Endothelial cell (in vitro differentiated cells): ENCODE measurements around the gene CARMIL3. TPM values are rescaled to one million over a fixed set of nuclear protein-coding genes. Genes with fewer than 3 reads are reported as not detected.
"Not testable (repeated sequence)": the region's sequence is repeated elsewhere in the genome, so short reads cannot be mapped to it uniquely, and the experiment has no call there.

Source experiments
- DNase-seq: peaks from one replicate; pipeline ENCODE4 v3.0.0; 2021; ENCODE audit warnings: low spot score
- H3K27ac Mint-ChIP-seq: one replicate; pipeline ENCODE4 v1.8.0; 2021; ENCODE audit warnings: mixed read lengths, inconsistent platforms; ENCODE audit not compliant: unreplicated experiment
- H3K27me3 Mint-ChIP-seq: one replicate; pipeline ENCODE4 v1.8.0; 2021; ENCODE audit warnings: mild to moderate bottlenecking, moderate library complexity, mixed read lengths, inconsistent platforms; ENCODE audit not compliant: unreplicated experiment
- H3K36me3 Mint-ChIP-seq: one replicate; pipeline ENCODE4 v1.8.0; 2021; ENCODE audit warnings: mild to moderate bottlenecking, low read depth, mixed read lengths, inconsistent platforms; ENCODE audit not compliant: unreplicated experiment
- H3K4me1 Mint-ChIP-seq: one replicate; pipeline ENCODE4 v1.8.0; 2021; ENCODE audit warnings: mild to moderate bottlenecking, mixed read lengths, inconsistent platforms; ENCODE audit not compliant: unreplicated experiment
- H3K4me3 Mint-ChIP-seq: one replicate; pipeline ENCODE4 v1.8.0; 2021; ENCODE audit warnings: mild to moderate bottlenecking, mixed read lengths, inconsistent platforms; ENCODE audit not compliant: unreplicated experiment
- H3K9me3 Mint-ChIP-seq: one replicate; pipeline ENCODE4 v1.8.0; 2021; ENCODE audit warnings: mixed read lengths, inconsistent platforms; ENCODE audit not compliant: unreplicated experiment
- total RNA-seq: library from RNA; stranded (reverse); fragmentation: NEBNext Ultra II Directional; extraction: Animal tissue kit (Norgen Biotek cat#: 25700); gene quantifications from one replicate; pipeline ENCODE4 v1.2.1, GENCODE V29; 2021; ENCODE audit not compliant: unreplicated experiment
- TF ChIP-seq, protein P1 (sequence below): fragments of 200-600 bp; sonication (generic); IDR thresholded peaks from one replicate; pipeline ENCODE4 v1.5.0; 2021; ENCODE audit warnings: antibody characterized with exemption; ENCODE audit not compliant: unreplicated experiment

Gene CARMIL3
- total RNA-seq, 1 donor from 2014 or later, result 1.4 TPM

GRCh38 chr14:24042746-24043145 lies 9.1 kb upstream of the CARMIL3 start:
- H3K27me3 Mint-ChIP-seq, result peaks cover 2% of the 10 kb centered on the region
- no peak for DNase-seq
- no peak overlapping the region for H3K4me3 Mint-ChIP-seq
- H3K36me3 Mint-ChIP-seq, result no peaks in the 10 kb centered on the region
- H3K4me1 Mint-ChIP-seq, result peaks cover 7% of the 10 kb centered on the region
- H3K27ac Mint-ChIP-seq, result no peak overlapping the region
- TF ChIP-seq, protein P1, sequence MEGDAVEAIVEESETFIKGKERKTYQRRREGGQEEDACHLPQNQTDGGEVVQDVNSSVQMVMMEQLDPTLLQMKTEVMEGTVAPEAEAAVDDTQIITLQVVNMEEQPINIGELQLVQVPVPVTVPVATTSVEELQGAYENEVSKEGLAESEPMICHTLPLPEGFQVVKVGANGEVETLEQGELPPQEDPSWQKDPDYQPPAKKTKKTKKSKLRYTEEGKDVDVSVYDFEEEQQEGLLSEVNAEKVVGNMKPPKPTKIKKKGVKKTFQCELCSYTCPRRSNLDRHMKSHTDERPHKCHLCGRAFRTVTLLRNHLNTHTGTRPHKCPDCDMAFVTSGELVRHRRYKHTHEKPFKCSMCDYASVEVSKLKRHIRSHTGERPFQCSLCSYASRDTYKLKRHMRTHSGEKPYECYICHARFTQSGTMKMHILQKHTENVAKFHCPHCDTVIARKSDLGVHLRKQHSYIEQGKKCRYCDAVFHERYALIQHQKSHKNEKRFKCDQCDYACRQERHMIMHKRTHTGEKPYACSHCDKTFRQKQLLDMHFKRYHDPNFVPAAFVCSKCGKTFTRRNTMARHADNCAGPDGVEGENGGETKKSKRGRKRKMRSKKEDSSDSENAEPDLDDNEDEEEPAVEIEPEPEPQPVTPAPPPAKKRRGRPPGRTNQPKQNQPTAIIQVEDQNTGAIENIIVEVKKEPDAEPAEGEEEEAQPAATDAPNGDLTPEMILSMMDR, result no peak
- no peaks in the 10 kb centered on the region for H3K9me3 Mint-ChIP-seq

DNA sequence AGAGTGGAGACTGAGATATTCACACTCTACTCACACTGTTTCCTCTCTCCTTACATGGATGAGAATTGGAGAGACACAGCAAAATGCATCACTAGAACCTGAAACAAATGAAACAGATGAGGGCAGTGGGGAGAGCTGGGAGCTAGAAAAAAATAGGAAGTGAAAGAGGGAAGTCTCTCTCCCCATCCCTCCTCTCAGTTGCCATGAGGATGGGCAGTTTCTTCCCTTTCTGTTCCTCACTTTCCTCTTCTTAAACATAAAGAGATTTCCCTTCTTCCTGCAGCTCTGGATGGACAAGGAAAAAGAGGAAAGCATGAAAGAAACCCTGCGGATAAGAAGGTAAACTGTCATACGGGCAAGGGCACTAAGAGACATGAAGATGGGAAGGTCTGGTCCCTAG lies 2.8 kb upstream of the CARMIL3 start:
- H3K4me3 Mint-ChIP-seq, H3K9me3 Mint-ChIP-seq, H3K36me3 Mint-ChIP-seq, H3K27ac Mint-ChIP-seq, DNase-seq: not testable (repeated sequence)
- Mint-ChIP-seq H3K4me1 (peaks cover 19% of the 10 kb centered on the region), H3K27me3 (peaks cover 11% of the 10 kb centered on the region)

DNA sequence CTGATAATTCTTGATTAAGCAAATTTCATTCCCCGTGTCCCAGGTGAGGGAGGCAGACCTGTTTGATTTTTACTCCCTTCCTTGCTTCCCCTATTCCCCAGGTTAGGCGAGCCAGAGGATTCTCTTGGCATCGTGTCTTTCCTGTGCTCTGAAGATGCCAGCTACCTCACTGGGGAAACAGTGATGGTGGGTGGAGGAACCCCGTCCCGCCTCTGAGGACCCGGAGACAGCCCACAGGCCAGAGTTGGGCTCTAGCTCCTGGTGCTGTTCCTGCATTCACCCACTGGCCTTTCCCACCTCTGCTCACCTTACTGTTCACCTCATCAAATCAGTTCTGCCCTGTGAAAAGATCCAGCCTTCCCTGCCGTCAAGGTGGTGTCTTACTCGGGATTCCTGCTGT lies 1.1 kb upstream of the CARMIL3 start:
- not testable (repeated sequence) for H3K27ac Mint-ChIP-seq, H3K36me3 Mint-ChIP-seq

GRCh38 chr14:24051176-24051788 lies 527 bp upstream of the CARMIL3 start:
- no peaks in the 10 kb centered on the region for H3K9me3 Mint-ChIP-seq
- peaks cover 3% of the 10 kb centered on the region for H3K36me3 Mint-ChIP-seq
- H3K4me3 Mint-ChIP-seq, result peak overlapping the region; percentile 90
- H3K27me3 Mint-ChIP-seq, result peaks cover 18% of the 10 kb centered on the region
- TF ChIP-seq, protein P1, result no peak
- H3K27ac Mint-ChIP-seq, result no peak overlapping the region
- DNase-seq, result no peak
- H3K4me1 Mint-ChIP-seq, result peaks cover 19% of the 10 kb centered on the region

More for the DNA sequence above, 1.1 kb upstream of the CARMIL3 start:
- H3K4me3 Mint-ChIP-seq, result peak overlapping the region; percentile 90
- peaks cover 19% of the 10 kb centered on the region for H3K4me1 Mint-ChIP-seq
- not testable (repeated sequence) for DNase-seq, H3K9me3 Mint-ChIP-seq
- H3K27me3 Mint-ChIP-seq, result peaks cover 18% of the 10 kb centered on the region

- Mint-ChIP-seq H3K27ac (peak overlapping the region; percentile 54), H3K4me1 (peaks cover 19% of the 10 kb centered on the region), H3K9me3 (no peaks in the 10 kb centered on the region), H3K4me3 (peak overlapping the region; percentile 90), H3K36me3 (peaks cover 3% of the 10 kb centered on the region), H3K27me3 (peaks cover 17% of the 10 kb centered on the region)
- TF ChIP-seq, protein P1, result no peak
- no peak for DNase-seq
Observed at GRCh38 chr14:24052656-24053547, 1.1 kb downstream of the CARMIL3 start.
